Activated naive CD8-positive, alpha-beta T cell treated with anti-CD3 and anti-CD28 coated beads, Interleukin-2, amount 50 U/mL, for 24 hours (primary cell): ENCODE results near the gene NHP2.

Experiments used
- ATAC-seq: fragments of 150-1000 bp; cut with Tn5 transposase; one replicate; pipeline ENCODE4 v1.10.0; 2021
- DNase-seq: peaks from one replicate; pipeline ENCODE4 v3.0.0; 2021
- H3K27ac Mint-ChIP-seq: one replicate; pipeline ENCODE4 v1.8.0; 2021; ENCODE audit warnings: mild to moderate bottlenecking, mixed read lengths
- H3K27me3 Mint-ChIP-seq: one replicate; pipeline ENCODE4 v1.8.0; 2021; ENCODE audit warnings: mixed read lengths
- H3K36me3 Mint-ChIP-seq: one replicate; pipeline ENCODE4 v1.8.0; 2021; ENCODE audit warnings: low read depth, mixed read lengths
- H3K4me1 Mint-ChIP-seq: one replicate; pipeline ENCODE4 v1.8.0; 2021; ENCODE audit warnings: mixed read lengths
- H3K4me3 Mint-ChIP-seq: one replicate; pipeline ENCODE4 v1.8.0; 2021; ENCODE audit warnings: mild to moderate bottlenecking, moderate library complexity, mixed read lengths
- H3K9me3 Mint-ChIP-seq: one replicate; pipeline ENCODE4 v1.8.0; 2021; ENCODE audit warnings: mixed read lengths

The NHP2 gene

DNA sequence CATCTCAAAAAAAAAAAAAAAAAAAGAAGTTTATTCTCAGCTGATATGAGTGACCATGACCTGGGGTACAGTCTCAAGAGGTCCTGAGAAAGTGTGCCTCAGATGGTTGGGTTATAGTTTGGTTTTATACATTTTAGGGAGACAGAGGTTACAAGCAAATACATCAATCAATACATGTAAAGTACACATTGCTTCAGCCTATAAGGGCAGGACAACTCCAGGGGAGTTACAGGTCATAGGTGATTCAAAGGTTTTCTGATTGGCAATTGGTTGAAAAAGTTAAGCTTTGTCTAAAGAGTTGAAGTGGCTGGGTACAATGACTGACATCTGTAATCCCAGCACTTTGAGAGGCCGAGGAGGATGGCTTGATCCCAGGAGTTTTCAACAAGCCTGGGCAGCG lies 35.7 kb upstream of the NHP2 start:
- Mint-ChIP-seq H3K27ac (no peak overlapping the region), H3K9me3 (no peaks in the 10 kb centered on the region), H3K27me3 (peaks cover 14% of the 10 kb centered on the region), H3K4me3 (no peak overlapping the region), H3K4me1 (peaks cover 16% of the 10 kb centered on the region), H3K36me3 (no peaks in the 10 kb centered on the region)
- ATAC-seq (no peak), DNase-seq (no peak)

- H3K9me3 Mint-ChIP-seq = no peaks in the 10 kb centered on the region
- no peak within 1 kb of the TSS for H3K27ac Mint-ChIP-seq
- no peak for DNase-seq
- H3K27me3 Mint-ChIP-seq = no peaks in the 10 kb centered on the region
- peaks cover 7% of the 10 kb centered on the region for H3K4me1 Mint-ChIP-seq
- H3K36me3 Mint-ChIP-seq = no peaks in the 10 kb centered on the region
- H3K4me3 Mint-ChIP-seq = no peak within 1 kb of the TSS
- ATAC-seq = no peak
Measured at GRCh38 chr5:178187014-178187413, 33.3 kb upstream of the NHP2 start, which contains the start of gene GMCL2. Gene GMCL2 (minus strand): TSS chr5:178187371. CDS start chr5:178187299, 72 bp downstream.

GRCh38 chr5:178186427-178186826 lies 32.7 kb upstream of the NHP2 start:
- DNase-seq = no peak
- Mint-ChIP-seq H3K27ac (no peak overlapping the region), H3K4me3 (no peak overlapping the region), H3K36me3 (no peaks in the 10 kb centered on the region), H3K9me3 (no peaks in the 10 kb centered on the region), H3K27me3 (no peaks in the 10 kb centered on the region), H3K4me1 (peaks cover 8% of the 10 kb centered on the region)
- peak; percentile 61 for ATAC-seq

DNA sequence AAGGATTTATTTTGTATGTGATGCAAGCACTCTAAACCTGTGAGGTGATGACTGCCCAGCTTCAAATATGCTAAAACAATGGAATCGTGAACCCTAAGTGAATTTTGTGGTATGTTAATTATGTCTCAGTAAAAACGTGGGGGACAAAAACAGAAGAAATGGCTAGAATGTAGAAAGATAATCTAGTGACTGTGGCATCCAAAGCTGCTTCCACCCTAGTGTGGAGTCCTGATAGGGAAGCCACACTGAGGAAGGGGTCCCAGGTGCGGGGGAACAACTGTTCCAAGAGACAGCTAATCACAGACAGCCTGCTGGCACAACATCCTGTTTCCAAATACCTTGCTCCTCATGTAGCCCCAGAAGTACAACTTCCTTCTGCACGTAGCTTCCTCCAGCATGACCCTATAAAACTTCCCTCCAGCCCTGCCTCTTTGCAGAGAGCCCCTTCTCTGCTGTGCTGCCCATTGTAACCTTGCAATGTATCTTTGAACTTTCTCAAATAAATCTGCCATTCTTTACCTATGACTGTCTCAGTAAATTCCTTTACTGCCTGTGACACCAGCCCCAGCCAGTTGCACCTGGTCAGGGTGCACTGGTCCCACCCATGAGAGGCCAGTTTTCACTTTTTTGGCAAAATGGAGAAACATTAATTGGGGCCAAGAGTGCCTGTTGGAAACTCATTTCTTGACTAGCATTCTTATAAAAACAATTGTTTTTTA lies 28.6 kb upstream of the NHP2 start:
- no peaks in the 10 kb centered on the region for H3K36me3 Mint-ChIP-seq
- peaks cover 8% of the 10 kb centered on the region for H3K4me1 Mint-ChIP-seq
- no peaks in the 10 kb centered on the region for H3K9me3 Mint-ChIP-seq
- H3K27me3 Mint-ChIP-seq = peaks cover 3% of the 10 kb centered on the region
- no peak for DNase-seq
- no peak for ATAC-seq
- H3K4me3 Mint-ChIP-seq = no peak overlapping the region
- H3K27ac Mint-ChIP-seq = no peak overlapping the region

GRCh38 chr5:178180141-178180863 lies 26.6 kb upstream of the NHP2 start:
- Mint-ChIP-seq H3K27me3 (peaks cover 3% of the 10 kb centered on the region), H3K27ac (no peak overlapping the region), H3K4me3 (no peak overlapping the region), H3K4me1 (peaks cover 5% of the 10 kb centered on the region), H3K36me3 (no peaks in the 10 kb centered on the region), H3K9me3 (no peaks in the 10 kb centered on the region)
- DNase-seq (no peak), ATAC-seq (no peak)

GRCh38 chr5:178177569-178177968 lies 23.9 kb upstream of the NHP2 start:
- peaks cover 5% of the 10 kb centered on the region for H3K4me1 Mint-ChIP-seq
- no peak overlapping the region for H3K27ac Mint-ChIP-seq
- peaks cover 3% of the 10 kb centered on the region for H3K27me3 Mint-ChIP-seq
- H3K36me3 Mint-ChIP-seq = no peaks in the 10 kb centered on the region
- H3K4me3 Mint-ChIP-seq = no peak overlapping the region
- ATAC-seq = no peak
- no peak for DNase-seq
- no peaks in the 10 kb centered on the region for H3K9me3 Mint-ChIP-seq

DNA sequence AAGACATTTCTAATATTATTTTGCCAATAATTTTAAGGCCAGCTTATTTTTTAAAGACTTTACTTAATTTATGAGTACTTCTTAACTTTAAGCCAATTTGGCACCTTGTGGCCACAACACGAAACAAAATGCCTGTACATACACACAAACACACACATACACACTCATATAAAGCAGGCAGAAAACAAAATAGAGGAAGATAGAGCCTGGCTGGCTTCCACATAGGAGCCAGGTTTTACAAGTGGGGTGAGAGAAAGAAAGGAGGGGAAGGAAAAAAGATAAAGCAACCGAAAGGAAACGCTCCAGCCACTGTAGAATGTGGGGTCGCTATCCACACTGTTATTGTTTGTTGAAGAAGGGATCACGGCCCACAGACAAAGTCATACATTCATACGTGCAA lies 23.1 kb upstream of the NHP2 start:
- Mint-ChIP-seq H3K4me1 (no peaks in the 10 kb centered on the region), H3K36me3 (no peaks in the 10 kb centered on the region), H3K9me3 (no peaks in the 10 kb centered on the region), H3K4me3 (no peak overlapping the region), H3K27me3 (peaks cover 3% of the 10 kb centered on the region), H3K27ac (no peak overlapping the region)
- DNase-seq (no peak), ATAC-seq (no peak)

GRCh38 chr5:178174456-178174855 lies 20.8 kb upstream of the NHP2 start:
- Mint-ChIP-seq H3K27me3 (peaks cover 3% of the 10 kb centered on the region), H3K4me3 (no peak overlapping the region), H3K4me1 (no peaks in the 10 kb centered on the region), H3K9me3 (no peaks in the 10 kb centered on the region), H3K27ac (no peak overlapping the region), H3K36me3 (no peaks in the 10 kb centered on the region)
- ATAC-seq (no peak), DNase-seq (no peak)

DNA sequence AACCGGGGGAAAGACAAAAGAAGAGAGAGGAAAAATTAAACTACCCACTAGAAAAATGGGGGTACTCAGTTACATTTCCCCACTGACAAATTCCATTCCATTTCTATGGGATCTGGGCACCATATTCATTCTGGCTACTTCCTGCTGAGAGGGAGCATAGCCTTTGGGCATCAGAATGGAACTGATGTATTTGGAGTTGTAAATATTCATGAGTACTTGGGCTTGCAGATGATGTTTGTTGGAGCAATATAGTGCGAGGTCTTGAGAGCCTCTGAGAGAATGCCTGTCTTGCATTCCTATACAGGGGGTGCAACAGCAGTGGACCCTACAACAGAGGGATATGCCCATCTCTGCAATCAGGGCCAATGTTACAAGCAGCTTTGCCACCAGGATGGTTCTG lies 16.8 kb upstream of the NHP2 start:
- Mint-ChIP-seq H3K4me1 (no peaks in the 10 kb centered on the region), H3K9me3 (no peaks in the 10 kb centered on the region), H3K4me3 (no peak overlapping the region), H3K36me3 (no peaks in the 10 kb centered on the region), H3K27ac (no peak overlapping the region), H3K27me3 (peaks cover 3% of the 10 kb centered on the region)
- DNase-seq = no peak
- no peak for ATAC-seq

GRCh38 chr5:178165581-178165980 lies 11.9 kb upstream of the NHP2 start:
- H3K9me3 Mint-ChIP-seq = no peaks in the 10 kb centered on the region
- no peak for DNase-seq
- no peak overlapping the region for H3K27ac Mint-ChIP-seq
- H3K36me3 Mint-ChIP-seq = no peaks in the 10 kb centered on the region
- ATAC-seq = no peak
- no peak overlapping the region for H3K4me3 Mint-ChIP-seq
- peaks cover 3% of the 10 kb centered on the region for H3K4me1 Mint-ChIP-seq
- peaks cover 15% of the 10 kb centered on the region for H3K27me3 Mint-ChIP-seq

DNA sequence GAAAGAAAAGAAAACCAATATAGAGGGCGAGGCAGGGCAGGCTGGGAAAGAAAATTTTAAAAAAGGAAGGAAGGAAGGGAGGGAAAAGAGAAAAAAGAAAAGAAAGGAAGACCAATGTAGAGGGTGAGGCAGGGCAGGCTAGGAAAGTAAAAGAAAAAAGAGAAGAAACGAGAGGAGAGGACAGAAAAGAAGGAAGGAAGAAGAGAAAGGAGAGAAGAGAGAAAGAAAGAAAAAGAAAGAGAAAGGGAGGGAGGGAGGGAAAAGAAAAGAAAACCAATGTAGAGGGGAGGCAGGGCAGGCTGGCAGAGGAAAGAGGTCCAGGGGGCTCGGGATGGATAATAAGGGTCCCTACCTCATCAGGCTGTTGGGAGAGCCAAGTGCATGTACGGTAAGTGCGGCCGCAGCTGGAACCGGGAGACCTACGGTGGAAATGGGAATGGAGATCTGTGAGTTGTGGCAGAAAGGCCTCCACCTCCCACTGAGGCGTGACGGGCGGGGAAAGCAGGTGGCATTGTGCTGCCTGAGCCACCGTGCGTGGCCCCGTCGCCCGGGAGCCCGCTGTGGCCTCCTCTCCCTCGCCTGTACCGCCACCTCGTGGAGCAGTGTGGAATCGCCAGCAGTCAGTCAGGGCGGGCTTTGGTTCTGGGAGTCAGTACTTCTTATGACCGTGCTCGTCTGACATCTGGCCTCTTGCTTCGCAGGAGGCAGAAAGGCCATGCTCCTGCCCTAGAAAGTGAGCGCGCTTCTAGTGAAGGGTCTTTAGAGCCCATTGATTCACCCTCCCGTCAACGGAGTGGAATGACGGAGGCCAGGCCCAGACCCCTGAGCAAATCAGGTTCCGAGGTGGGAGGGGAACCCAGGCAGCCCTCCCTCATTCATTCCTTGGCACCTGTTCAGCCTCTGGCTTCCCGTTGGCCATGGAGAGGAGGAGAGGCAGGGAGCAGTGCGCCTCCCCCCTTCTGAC lies 10.4 kb upstream of the NHP2 start:
- Mint-ChIP-seq H3K27ac (no peak overlapping the region), H3K9me3 (no peaks in the 10 kb centered on the region), H3K4me3 (no peak overlapping the region), H3K27me3 (peaks cover 15% of the 10 kb centered on the region), H3K36me3 (no peaks in the 10 kb centered on the region), H3K4me1 (peaks cover 3% of the 10 kb centered on the region)
- peak; percentile 97 for ATAC-seq
- peak; percentile 95 for DNase-seq

GRCh38 chr5:178162481-178162880 lies 8.8 kb upstream of the NHP2 start:
- no peak for DNase-seq
- ATAC-seq = no peak
- Mint-ChIP-seq H3K4me3 (no peak overlapping the region), H3K9me3 (no peaks in the 10 kb centered on the region), H3K4me1 (peaks cover 3% of the 10 kb centered on the region), H3K27me3 (peaks cover 15% of the 10 kb centered on the region), H3K36me3 (no peaks in the 10 kb centered on the region), H3K27ac (no peak overlapping the region)

DNA sequence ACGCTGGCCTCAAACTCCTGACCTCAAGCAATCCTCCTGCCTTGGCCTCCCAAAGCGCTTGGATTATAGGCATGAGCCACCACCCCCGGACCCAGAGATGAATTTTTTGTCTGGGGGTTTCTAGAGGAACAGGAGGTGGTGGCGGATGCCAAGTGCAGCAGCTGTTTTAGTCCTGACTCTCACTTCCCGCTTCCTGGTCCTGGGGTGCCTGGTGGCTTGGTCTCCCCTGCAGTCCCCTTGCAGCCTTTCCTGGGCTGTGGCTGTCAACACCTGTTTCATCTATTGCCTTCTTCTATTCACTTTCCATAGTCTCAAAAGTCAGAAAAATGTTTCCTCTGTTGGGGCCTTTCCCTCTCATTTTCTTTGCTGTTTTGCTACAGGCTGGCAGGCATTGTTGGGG lies 6.5 kb upstream of the NHP2 start:
- peaks cover 13% of the 10 kb centered on the region for H3K27me3 Mint-ChIP-seq
- no peaks in the 10 kb centered on the region for H3K36me3 Mint-ChIP-seq
- ATAC-seq (no peak), DNase-seq (no peak)
- H3K4me3 Mint-ChIP-seq = no peak overlapping the region
- no peaks in the 10 kb centered on the region for H3K9me3 Mint-ChIP-seq
- H3K4me1 Mint-ChIP-seq = peaks cover 3% of the 10 kb centered on the region
- H3K27ac Mint-ChIP-seq = no peak overlapping the region

GRCh38 chr5:178155065-178155464 lies 1.4 kb upstream of the NHP2 start:
- ATAC-seq = no peak
- Mint-ChIP-seq H3K9me3 (no peaks in the 10 kb centered on the region), H3K27ac (no peak overlapping the region), H3K36me3 (peaks cover 17% of the 10 kb centered on the region), H3K4me3 (no peak overlapping the region), H3K27me3 (no peaks in the 10 kb centered on the region), H3K4me1 (peaks cover 40% of the 10 kb centered on the region)
- no peak for DNase-seq
